Transverse colon (tissue), 4 donors: Measurements from ENCODE around the gene SPATS1. TPM values are rescaled to one million over a fixed set of nuclear protein-coding genes. Genes with fewer than 3 reads are reported as not detected.
A peak's percentile ranks its signal among the peaks of the same experiment; 100 is the strongest.
"Not testable (repeated sequence)": the region's sequence is repeated elsewhere in the genome, so short reads cannot be mapped to it uniquely, and the experiment has no call there.

Experiments
- DNase-seq: peaks from one replicate; pipeline ENCODE4 v3.0.0-alpha.2; 2019
- H3K27ac ChIP-seq, 4 donors: fragments of 200-600 bp; sonication (generic); 2 replicates each; pipeline ENCODE4 v1.5.1; 2016 to 2018; ENCODE audit warnings: inconsistent platforms in 4 of 4
- H3K27me3 ChIP-seq: fragments of 200-600 bp; sonication (generic); 2 replicates; pipeline ENCODE4 v1.5.1; 2017; ENCODE audit warnings: inconsistent platforms
- H3K36me3 ChIP-seq, 4 donors: fragments of 200-600 bp; sonication (generic); 2 replicates each; pipeline ENCODE4 v1.5.1; 2017 to 2019; ENCODE audit warnings: inconsistent platforms in 4 of 4
- H3K4me1 ChIP-seq, 4 donors: fragments of 200-600 bp; sonication (generic); 2 replicates each; pipeline ENCODE4 v1.5.1; 2017 to 2020; ENCODE audit warnings: inconsistent platforms in 4 of 4
- H3K4me3 ChIP-seq, 4 donors: fragments of 200-600 bp; sonication (generic); 1 replicate in 1 of 4; 2 replicates in 3 of 4; pipeline versions ENCODE4 v1.5.1 to v1.6.1; 2017 to 2019; ENCODE audit warnings: inconsistent platforms in 4 of 4
- H3K9me3 ChIP-seq, 2 donors: fragments of 200-600 bp; sonication (generic); 2 replicates each; pipeline ENCODE4 v1.5.1; 2017 to 2019; ENCODE audit warnings: inconsistent platforms in 2 of 2
- EP300 ChIP-seq: sonication (generic); formaldehyde crosslinking; IDR thresholded peaks from one replicate; pipeline ENCODE4 v1.6.1; 2017; ENCODE audit warnings: antibody characterized with exemption, low read depth
- POLR2A ChIP-seq: fragments of 450-650 bp; IDR thresholded peaks from one replicate; pipeline ENCODE4 v1.6.1; 2016; ENCODE audit warnings: antibody characterized with exemption, mild to moderate bottlenecking, moderate library complexity
- POLR2AphosphoS5 ChIP-seq, 3 donors: sonication (generic); formaldehyde crosslinking; IDR thresholded peaks; one replicate each; pipeline ENCODE4 v1.6.1; 2016; ENCODE audit warnings: antibody characterized with exemption in 3 of 3
- WGBS, 2 donors: methylation state at CpG; one replicate each; pipeline ENCODE4 v1.1.5; 2018; ENCODE audit warnings: low coverage in 1 of 2; 5-methylcytosine and 5-hydroxymethylcytosine counted together
- in situ Hi-C, 4 donors: fragments of 200-750 bp; cut with MboI; loops; one replicate each; pipeline versions ENCODE4 v1.15.0 to v1.15.1; 2017; ENCODE audit warnings: low sequenced_read_pairs in 3 of 4, low pct_ligation_motif_present in 1 of 4, low pct_unique_long_range_greater_than_20kb in 1 of 4
- intact Hi-C: fragments of 100-400 bp; cut with DNase I; formaldehyde crosslinking; loops from one replicate; pipeline ENCODE4 v1.15.1; 2023; ENCODE audit warnings: low total_unique reads
- total RNA-seq, 4 donors: library from RNA; depleted of rRNA; stranded (reverse); fragments of >200 nt; gene quantifications; one replicate each; pipeline ENCODE4 v1.1.0, GENCODE V29; 2016
- TF ChIP-seq, protein P1 (sequence below), 5 experiments: fragments of 200-600 bp in 3 of 5; fragments of 450-650 bp in 2 of 5; sonication (generic) in 3 of 5; IDR thresholded peaks; 1 replicate in 2 of 5; 2 replicates in 3 of 5; pipeline ENCODE4 v1.5.1; 2016 to 2017; ENCODE audit warnings: antibody characterized with exemption in 5 of 5, inconsistent platforms in 3 of 5, mild to moderate bottlenecking in 2 of 5, moderate library complexity in 1 of 5

The SPATS1 gene
- total RNA-seq, 4 donors from 2014 or later: not detected

DNA sequence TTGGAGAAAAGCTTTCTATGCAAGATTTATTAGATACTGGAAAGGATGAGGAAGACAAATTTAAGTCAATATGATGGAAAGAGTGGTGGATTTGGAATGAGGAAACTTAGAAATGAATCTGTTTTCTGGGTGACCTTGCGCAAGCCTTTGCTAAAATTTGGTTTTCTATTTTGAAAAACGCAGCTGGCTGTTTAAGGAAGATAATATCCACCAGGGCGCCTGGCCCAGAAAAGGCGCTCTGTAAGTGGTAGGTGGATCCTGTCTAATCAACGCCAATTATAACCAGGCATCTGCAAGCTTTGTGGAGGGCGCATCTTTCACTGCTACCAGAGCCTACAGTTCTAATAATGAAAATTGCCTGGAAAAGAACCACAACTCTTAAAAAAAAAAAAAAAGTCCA, 398 bp upstream of the SPATS1 start:
- no peaks in the 10 kb centered on the region for H3K36me3 ChIP-seq
- no peak overlapping the region for H3K27ac ChIP-seq
- TF ChIP-seq POLR2AphosphoS5 (IDR thresholded peaks at IDR 0.05) (no peak), POLR2A (no peak), EP300 (no peak)
- TF ChIP-seq, protein P1, sequence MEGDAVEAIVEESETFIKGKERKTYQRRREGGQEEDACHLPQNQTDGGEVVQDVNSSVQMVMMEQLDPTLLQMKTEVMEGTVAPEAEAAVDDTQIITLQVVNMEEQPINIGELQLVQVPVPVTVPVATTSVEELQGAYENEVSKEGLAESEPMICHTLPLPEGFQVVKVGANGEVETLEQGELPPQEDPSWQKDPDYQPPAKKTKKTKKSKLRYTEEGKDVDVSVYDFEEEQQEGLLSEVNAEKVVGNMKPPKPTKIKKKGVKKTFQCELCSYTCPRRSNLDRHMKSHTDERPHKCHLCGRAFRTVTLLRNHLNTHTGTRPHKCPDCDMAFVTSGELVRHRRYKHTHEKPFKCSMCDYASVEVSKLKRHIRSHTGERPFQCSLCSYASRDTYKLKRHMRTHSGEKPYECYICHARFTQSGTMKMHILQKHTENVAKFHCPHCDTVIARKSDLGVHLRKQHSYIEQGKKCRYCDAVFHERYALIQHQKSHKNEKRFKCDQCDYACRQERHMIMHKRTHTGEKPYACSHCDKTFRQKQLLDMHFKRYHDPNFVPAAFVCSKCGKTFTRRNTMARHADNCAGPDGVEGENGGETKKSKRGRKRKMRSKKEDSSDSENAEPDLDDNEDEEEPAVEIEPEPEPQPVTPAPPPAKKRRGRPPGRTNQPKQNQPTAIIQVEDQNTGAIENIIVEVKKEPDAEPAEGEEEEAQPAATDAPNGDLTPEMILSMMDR (IDR thresholded peaks at IDR 0.05): no peak
- no peaks in the 10 kb centered on the region for H3K9me3 ChIP-seq
- in situ Hi-C loops: loop anchor here in 2 of 4 donors (25.0 kb wide), 1 partner anchor 180 kb away; the partner anchor contains the start of gene CAPN11 (in 2 of the 2)
- WGBS, 2 donors: 22 to 31% methylated on average over 4 to 6 of the region's 6 CpGs
- H3K27me3 ChIP-seq: peaks cover 55% of the 10 kb centered on the region
- H3K4me3 ChIP-seq: peak overlapping the region in 1 of 4 donors; percentile 39
- DNase-seq: no peak
- H3K4me1 ChIP-seq: peaks cover 0 to 6% (median 0%) of the 10 kb centered on the region in 4 donors
- intact Hi-C loops: no loop called here

DNA sequence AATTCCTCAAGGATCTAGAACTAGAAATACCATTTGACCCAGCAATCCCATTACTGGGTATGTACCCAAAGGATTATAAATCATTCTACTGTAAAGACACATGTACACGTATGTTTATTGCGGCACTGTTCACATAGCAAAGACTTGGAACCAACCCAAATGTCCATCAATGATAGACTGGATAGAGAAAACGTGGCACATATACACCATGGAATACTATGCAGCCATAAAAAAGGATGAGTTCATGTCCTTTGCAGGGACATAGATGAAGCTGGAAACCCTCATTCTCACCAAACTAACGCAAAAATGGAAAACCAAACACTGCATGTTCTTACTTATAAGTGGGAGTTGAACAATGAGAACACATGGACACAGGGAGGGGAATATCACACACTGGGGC, 4.4 kb downstream of the SPATS1 start:
- in situ Hi-C loops: loop anchor here in 2 of 4 donors (25.0 kb wide), 1 partner anchor 185 kb away; the partner anchor contains the start of gene CAPN11 (in 2 of the 2)
- WGBS, 2 donors: 58 to 76% methylated on average over 4 of the region's 4 CpGs
- H3K27ac ChIP-seq, H3K4me3 ChIP-seq, H3K4me1 ChIP-seq, H3K9me3 ChIP-seq, intact Hi-C loops, H3K36me3 ChIP-seq, DNase-seq: not testable (repeated sequence)
- peaks cover 41% of the 10 kb centered on the region for H3K27me3 ChIP-seq

DNA sequence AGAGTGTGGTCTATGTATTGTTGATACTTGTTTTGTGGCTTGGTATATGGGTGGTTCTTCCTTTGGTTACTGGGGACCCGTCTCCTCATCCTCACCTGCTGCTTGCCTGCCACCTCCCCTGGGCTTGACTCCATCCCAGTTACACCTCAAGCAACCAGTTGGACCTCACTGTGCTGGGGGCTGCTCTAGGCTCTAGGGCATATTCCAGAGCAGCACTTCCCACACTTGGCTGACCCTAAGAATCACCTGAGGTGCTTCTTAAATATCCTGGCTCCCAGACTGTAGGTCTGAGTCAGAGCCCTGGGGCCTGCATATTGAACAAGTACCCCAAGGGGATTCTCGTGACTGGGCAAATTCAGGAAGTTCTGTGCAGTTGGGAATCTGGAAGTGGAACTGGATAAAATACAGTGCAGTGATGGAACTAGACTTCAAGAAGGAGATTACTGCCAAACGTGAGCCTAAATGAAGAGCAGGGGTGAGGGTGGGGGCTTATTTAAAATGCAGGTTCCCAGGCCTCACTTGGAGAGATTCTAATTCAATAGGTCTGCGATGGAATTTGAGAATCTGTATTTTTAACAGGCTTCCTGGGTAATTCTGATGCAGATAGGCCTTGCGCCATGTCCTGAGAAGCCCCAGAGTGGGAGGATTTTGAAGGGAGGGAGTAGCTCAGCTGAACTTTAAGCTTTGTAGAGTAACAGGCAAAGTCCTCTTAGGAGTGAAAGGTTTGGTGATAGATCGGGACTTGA, 7.6 kb downstream of the SPATS1 start:
- intact Hi-C loops (no loop called here), in situ Hi-C loops (loop anchor here in 2 of 4 donors (25.0 kb wide), 1 partner anchor 188 kb away; the partner anchor contains the start of gene CAPN11 (in 2 of the 2))
- Histone ChIP-seq H3K4me1 (peaks cover 0 to 4% (median 0%) of the 10 kb centered on the region in 4 donors), H3K27me3 (peaks cover 11% of the 10 kb centered on the region), H3K4me3 (no peak overlapping the region), H3K36me3 (no peaks in the 10 kb centered on the region), H3K27ac (no peak overlapping the region), H3K9me3 (no peaks in the 10 kb centered on the region)
- no peak for DNase-seq
- TF ChIP-seq POLR2AphosphoS5 (IDR thresholded peaks at IDR 0.05) (no peak), POLR2A (no peak), EP300 (no peak)
- TF ChIP-seq, protein P1 (IDR thresholded peaks at IDR 0.05): no peak
- WGBS, 2 donors: 73 to 86% methylated on average over 3 to 6 of the region's 6 CpGs

DNA sequence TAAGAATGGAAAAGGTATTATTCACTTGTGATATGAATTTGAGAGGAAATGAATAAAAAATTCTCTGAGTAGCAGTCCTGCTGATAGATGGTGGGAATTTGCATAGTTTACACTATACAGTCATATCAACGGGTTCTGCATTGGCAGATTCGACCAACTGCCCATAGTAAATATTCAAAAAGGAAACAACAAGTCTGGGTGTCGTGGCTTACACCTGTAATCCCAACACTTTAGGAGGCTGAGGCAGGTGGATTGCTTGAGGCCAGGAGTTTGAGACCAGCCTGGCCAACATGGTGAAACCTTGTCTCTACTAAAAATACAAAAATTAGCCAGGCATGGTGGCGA, 8.2 kb downstream of the SPATS1 start:
- H3K4me3 ChIP-seq, intact Hi-C loops, H3K9me3 ChIP-seq, in situ Hi-C loops, H3K27ac ChIP-seq, DNase-seq, H3K4me1 ChIP-seq, H3K36me3 ChIP-seq, H3K27me3 ChIP-seq: not testable (repeated sequence)
- WGBS, 2 donors: 65 to 67% methylated on average over 4 of the region's 4 CpGs

DNA sequence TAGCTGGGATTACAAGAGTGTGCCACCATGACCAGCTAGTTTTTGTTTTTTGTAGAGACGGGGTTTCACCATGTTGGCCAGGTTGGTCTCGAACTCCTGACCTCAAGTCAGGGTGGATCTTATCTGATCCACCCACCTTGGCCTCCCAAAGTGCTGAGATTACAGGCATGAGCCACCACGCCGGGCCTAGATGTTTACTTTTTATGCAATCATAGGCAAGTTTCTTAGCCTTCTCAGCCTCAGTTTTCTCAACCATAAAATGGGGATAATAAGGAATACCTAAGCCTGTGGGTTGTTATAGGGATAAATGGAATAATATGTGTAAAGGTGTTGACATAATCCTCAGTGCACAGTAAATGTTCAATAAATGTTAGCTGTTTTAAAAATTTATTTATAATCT, 9.8 kb downstream of the SPATS1 start:
- no peak overlapping the region for H3K27ac ChIP-seq
- no peak overlapping the region for H3K4me3 ChIP-seq
- no peaks in the 10 kb centered on the region for H3K9me3 ChIP-seq
- 72 to 82% methylated on average over 2 to 4 of the region's 4 CpGs for WGBS, 2 donors
- DNase-seq: no peak
- H3K4me1 ChIP-seq: peaks cover 0 to 4% (median 0%) of the 10 kb centered on the region in 4 donors
- intact Hi-C loops (no loop called here), in situ Hi-C loops (no loop called here)
- no peaks in the 10 kb centered on the region for H3K36me3 ChIP-seq
- no peak for TF ChIP-seq POLR2AphosphoS5 (IDR thresholded peaks at IDR 0.05)
- no peak for TF ChIP-seq EP300
- TF ChIP-seq, protein P1 (IDR thresholded peaks at IDR 0.05): no peak
- TF ChIP-seq POLR2A: no peak
- no peaks in the 10 kb centered on the region for H3K27me3 ChIP-seq
